GM19043 (cell line): ENCODE results near the gene CMTM7.
"Not testable (repeated sequence)": the region's sequence is repeated elsewhere in the genome, so short reads cannot be mapped to it uniquely, and the experiment has no call there.

Experiments
- ATAC-seq: cut with Tn5 transposase; IDR thresholded peaks from one replicate; pipeline ENCODE4 v1.9.1; 2021; ENCODE audit warnings: low read depth; ENCODE audit not compliant: unreplicated experiment

The CMTM7 gene

DNA sequence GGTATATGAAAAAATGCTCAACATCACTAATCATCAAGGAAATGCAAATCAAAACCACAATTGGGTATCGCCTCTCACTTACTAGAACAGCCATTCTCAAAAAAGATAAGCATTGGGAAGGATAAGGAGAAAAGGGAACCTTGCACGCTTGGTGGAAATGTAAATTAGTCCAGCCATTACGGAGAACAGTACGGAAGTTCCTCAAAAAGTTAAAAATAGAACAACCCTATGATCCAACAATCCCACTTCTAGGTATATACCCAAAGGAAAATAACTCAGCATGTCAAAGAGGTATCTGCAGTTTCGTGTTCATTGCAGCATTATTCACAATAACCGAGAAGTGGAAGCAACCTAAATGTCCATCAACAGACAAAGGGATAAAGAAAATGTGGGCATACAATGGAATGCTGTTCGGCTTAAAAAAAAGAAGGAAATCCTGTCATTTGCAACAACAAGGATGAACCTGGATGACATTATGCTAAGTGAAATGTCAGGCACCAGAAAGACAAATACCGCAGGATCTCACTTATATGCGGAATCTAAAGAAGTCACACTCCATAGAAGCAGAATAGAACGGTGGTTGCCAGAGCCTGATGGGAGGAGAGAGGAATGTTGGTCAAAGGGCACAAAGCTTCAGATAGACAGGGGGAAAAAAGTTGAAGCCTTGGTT is 11.7 kb upstream of the CMTM7 start:
- no peak for ATAC-seq

GRCh38 chr3:32381922-32382321 is 9.7 kb upstream of the CMTM7 start:
- ATAC-seq: no peak

DNA sequence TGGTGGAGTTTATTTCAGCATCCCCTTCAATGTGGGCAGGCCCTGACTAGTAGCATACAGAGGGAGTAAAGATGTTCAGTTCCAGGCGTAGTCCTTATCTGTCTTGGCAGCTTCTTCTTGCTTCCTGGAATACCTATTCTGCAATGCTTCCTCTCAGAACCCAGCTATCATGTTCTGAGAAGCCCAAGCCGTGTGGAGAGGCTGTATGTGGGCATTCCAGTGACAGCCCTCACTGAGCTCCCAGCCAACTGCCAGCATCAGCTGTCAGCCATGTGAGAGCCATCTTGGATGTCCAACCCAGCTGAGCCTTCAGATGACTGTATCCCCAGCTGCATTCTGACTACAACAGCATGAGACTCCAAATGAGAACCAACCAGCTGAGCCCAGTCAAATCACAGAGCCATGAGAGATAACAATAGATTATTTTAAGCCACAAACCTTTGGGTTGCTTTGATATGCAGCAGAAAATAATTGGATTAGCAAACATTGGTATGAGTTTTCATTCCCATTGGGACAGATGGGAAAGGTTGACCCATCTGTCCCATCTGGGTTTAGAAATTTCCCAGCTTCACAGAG is 8.4 kb upstream of the CMTM7 start:
- no peak for ATAC-seq

GRCh38 chr3:32384938-32385337 is 6.7 kb upstream of the CMTM7 start:
- no peak for ATAC-seq

DNA sequence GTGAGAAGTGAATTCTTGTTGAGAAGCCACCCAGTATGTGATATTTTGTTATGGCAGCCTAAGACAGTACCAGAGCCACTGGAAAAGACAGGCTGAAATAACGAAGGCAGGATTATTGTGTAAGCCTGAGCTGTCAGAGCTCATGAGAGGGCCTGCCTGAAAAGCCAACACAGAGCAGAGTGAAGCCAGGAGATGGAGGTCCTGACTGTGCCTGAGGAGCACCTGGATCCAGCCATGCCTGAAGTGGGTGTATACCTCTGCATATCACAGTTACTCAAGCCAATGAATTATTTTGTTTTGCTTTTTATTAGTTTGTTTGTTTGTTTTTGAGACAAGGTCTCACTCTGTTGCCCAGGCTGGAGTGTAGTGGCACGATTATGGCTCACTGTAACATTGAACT is 4.1 kb upstream of the CMTM7 start:
- ATAC-seq: no peak

GRCh38 chr3:32389577-32389976 is 2.1 kb upstream of the CMTM7 start:
- ATAC-seq: not testable (repeated sequence)

- no peak for ATAC-seq
These were observed 1.1 kb downstream of the CMTM7 start for GRCh38 chr3:32392536-32393302.

DNA sequence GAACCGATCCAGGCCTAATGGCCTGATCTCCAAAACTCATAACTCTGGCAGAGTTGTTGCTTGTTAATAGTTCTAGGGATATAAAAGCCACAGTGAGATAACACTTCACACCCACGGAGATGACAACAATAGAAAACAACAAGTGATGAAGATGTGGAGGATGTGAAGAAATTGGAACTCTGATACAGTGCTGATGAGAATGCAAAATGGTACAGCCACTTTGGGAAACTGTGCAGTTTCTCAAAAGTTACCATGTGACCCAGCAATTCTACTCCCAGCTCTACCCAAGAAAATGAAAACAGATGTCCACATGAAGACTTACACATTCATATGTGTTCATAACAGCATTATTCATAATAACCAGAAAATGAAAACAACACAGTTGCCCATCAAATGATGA is 3.8 kb downstream of the CMTM7 start:
- no peak for ATAC-seq

DNA sequence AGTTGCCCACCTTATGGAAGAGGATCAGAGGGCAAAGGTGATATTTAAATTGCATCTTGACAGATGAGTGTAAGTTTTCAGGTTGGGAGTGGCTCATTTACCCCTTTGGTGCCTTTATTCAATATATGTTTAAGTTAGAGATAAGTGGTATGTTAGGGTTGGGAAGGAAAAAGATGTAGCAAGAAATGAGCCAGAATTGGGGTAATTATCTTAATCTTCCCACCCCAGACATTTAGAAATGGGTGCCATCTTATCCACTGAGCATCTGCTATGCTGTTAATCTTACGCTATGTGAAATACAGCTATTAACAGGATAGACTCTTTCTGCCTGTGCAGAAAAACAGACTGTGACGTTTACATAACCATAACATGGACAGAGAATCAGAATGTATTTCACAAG is 6.3 kb downstream of the CMTM7 start:
- ATAC-seq: no peak

DNA sequence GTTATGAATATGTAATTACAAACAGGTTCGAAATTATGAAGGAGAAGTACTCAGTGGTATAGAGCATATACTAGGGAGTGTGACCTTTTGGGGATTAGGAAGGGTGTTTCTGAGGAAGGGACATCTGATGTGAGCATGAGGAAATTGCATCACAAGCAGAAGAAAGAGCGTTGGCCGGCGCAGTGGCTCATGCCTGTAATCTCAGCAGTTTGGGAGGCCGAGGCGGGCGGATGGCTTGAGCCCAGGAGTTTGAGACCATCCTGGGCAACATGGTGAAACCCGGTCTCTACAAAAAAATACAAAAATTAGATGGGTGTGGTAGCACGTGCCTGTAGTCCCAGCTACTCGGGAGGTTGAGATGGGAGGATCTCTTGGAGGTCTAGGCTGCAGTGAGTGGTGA is 6.9 kb downstream of the CMTM7 start:
- ATAC-seq: no peak

GRCh38 chr3:32399030-32399620 is 7.5 kb downstream of the CMTM7 start:
- ATAC-seq: no peak

DNA sequence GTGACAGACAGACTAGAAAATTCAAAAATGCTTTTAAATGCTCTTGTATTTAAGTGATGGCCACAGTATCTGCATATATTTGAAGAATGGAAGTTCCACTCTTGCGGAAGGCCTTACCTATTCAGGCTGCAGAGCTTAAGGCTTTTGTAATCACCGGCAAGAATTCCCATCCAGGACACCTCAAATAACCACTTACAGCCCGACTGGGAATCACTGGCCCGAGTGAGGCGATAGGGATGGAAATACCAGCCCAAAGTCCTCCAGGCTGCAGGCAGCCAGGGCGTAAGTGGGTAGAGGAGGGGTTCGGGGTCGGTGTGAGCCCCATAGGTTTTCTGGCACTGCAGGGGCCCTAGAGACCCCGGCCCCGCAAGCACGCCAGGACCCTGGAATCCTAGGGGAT is 9.5 kb downstream of the CMTM7 start:
- peak; percentile 13 for ATAC-seq

DNA sequence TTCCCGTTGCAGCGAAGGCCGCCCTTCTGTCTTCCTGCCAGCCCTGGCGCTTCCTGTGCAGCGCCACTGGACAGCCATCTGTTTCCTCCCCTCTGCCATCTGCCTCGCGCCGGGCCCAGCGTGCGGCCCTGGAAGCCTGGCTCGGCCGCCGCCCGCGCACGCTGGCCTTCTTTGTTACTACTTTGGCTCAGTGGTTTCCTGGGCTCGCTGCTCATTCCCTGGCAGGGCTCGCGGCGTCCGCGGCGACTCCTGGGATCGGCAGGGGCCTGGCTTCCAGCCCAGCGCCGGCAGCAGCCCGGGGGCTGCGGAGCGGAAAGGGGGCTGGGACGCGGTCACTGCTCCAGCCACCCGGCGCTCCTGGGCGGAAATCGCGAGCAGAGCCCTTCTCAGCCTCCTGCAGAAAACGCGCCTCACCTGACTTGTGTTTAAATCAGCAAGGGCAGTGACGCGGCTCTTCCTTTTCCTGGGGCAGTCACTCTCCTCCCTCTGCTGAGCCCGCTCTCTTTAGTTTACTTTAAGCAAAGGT is 10.0 kb downstream of the CMTM7 start:
- peak; percentile 68 for ATAC-seq

DNA sequence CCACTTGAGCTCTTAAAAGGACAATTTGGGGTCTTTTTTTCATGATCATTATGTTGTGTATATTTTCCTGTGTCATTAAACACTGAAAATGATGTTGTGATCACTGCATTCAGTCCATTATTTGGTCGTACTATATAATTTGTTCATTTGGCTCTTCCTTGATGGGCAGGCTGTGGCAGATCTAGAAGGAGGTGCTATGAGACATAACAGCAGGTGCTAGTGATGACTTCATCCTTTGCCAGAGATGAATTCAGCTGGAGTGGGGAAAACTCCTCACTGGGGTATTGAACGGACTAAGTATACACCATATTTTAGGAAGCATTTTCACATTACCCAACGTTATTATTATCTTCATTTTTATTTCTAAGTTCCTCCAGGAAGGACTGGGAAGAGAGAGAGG is 12.0 kb downstream of the CMTM7 start:
- no peak for ATAC-seq

GRCh38 chr3:32404714-32405113 is 13.1 kb downstream of the CMTM7 start:
- no peak for ATAC-seq

GRCh38 chr3:32405155-32405554 is 13.5 kb downstream of the CMTM7 start:
- ATAC-seq: no peak

- ATAC-seq: no peak
These were observed 14.2 kb downstream of the CMTM7 start for GRCh38 chr3:32405711-32406323.

GRCh38 chr3:32406486-32407408 is 15.1 kb downstream of the CMTM7 start:
- no peak for ATAC-seq

- ATAC-seq: no peak
These were observed 19.0 kb downstream of the CMTM7 start for GRCh38 chr3:32410367-32411246.
